Epithelial cell of umbilical artery (primary cell): Measurements from ENCODE around the gene PLCD4. TPM values are rescaled to one million over a fixed set of nuclear protein-coding genes. Genes with fewer than 3 reads are reported as not detected.

Experiments
- total RNA-seq: library from RNA; depleted of rRNA; stranded (reverse); fragments of >200 nt; gene quantifications from 2 replicates; pipeline ENCODE4 v1.2.3, GENCODE V29; 2014

The PLCD4 gene
- total RNA-seq = 0.97 and 2.1 TPM in 2 replicates

GRCh38 chr2:218607436-218608115, at the start of gene PLCD4:
Gene PLCD4 (plus strand): TSS chr2:218607899. CDS start chr2:218615740, 7,841 bp downstream.

DNA sequence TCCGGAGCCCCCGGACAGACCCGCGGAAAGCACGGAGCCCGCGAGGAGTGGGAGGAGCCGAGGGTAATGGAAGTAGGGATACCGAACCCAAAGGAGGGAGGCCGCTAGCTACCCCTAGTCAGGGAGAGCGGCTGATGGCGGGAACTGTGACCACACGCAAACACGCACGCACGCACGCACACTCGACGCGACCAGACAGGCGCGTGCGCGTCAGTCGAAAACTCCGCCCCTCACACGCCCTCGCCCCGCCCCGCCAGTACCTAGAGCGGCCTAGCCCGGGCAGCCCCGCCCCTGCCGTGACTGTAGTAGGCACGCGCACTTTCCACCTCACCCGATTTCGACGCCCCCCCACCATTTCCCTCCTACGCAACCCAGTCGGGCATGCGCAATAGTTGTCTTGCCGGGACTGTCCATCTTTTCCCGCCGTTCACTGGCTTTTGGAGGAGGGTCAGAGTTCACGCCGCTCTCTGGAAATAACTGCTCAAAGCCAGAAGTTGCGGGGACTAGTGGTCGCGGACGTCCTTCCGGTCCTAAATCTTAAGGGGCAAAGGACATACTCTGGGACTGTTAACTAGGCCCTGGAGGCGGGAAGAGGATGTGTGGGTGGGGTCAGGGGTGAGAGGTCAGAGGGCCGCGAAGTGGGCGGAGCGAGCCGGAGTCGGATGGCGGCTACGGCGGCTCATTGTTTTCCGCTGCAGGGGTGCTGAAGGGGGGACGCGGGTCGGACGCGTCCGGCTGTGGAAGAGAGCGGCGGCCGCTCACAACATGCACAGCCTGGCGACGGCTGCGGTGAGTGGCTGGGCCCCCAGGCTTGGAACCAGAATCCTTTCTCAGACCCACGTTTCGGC, 39.3 kb upstream of the PLCD4 start, which contains the start of the genes CNOT9 and USP37:
Gene CNOT9 (plus strand): TSS at position 650 of the 848 bp plus-strand sequence. CDS start 116 bp downstream, at position 766.
Gene USP37 (minus strand): TSS at position 162 of the 848 bp plus-strand sequence. CDS start 9,698 bp downstream, outside the sequence.

DNA sequence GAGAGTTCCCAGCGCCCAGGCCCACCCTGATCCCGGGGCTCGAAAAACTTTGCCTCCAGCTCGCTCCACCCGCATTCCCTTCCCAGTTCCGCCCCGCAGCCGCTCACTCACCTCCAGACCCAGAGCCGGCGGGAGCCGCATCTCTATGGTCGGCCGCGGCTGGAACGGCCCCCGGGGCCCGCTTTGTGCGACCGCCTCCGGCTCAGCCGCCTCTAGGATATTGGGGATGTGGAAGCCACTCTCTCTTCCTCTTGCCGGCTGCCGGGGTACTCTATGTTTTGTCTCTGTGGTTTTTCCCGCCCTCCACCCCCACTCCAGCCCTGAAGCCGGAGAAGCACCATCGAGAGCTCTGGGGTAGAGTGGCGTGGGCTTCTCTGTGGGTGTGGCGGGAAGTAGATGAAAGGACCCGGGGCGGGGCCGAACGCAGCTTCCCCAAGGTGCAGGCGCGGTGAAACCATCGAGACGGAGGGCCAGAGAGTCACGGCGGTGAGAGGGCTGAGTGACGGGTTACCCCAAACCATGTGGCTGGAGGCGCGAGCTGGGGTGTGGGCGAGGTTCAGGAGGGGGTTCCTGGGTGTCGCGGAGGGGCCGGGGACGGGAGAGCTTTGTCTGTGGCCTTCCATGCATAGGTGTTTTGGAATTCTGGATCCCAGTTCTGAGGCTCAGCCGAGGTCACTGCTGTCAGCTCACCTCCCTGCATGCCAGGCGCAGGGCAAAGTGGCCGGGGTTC, 51.7 kb downstream of the PLCD4 start, which contains the start of the genes BCS1L and ZNF142:
Gene BCS1L (plus strand): TSS at position 426 of the 730 bp plus-strand sequence. CDS start 1,305 bp downstream, outside the sequence.
Gene ZNF142 (minus strand): TSS at position 366 of the 730 bp plus-strand sequence. CDS start 3,194 bp downstream, outside the sequence.

DNA sequence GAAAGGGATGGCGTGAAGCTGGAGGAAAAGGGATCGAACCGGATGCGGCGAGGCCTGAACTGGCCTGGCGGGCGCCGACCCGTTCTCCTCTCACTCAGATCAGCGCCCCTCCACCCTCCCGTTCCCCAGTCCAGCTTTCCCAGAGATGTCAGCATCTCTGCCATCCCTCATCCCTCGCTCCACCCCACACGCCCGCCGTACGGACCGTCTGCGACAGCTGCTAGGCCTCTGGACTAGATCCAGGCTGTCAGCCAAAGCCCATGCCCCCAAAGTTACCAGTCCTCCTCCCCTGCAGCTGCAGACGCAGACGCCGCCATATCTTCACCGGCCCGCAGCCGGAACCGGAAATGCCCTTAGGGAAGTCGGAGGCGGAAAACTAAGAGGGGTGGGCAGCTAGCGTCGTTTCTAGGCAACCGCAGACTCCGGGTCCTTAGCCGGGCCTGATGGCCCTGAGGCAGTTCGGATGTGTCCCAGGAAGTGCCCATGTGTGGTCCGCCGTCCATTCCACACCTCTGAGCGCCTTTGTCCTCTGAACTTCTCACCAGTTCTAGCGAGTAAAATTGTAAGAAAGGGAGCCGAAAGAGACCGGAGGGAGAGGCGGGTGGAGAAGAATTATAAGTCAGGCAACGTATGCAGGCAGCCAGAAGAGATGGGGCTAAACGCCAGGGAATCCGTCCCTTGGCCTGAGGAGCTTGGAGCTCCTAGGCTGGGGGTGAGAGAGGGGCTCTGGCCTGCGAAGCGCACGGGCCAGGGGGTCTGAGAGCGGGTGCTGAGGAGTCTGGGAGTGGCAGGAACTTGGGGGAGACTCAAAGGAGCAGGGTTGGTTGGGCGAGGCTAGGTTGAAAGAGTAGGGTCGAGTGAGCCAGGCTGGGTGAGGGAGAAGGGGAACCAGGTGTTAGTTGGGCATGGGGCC, 64.2 kb downstream of the PLCD4 start, which contains the start of the genes RNF25 and STK36:
Gene RNF25 (minus strand): TSS at position 349 of the 913 bp plus-strand sequence. CDS start 32 bp downstream, at position 317.
Gene STK36 (plus strand): TSS at position 433 of the 913 bp plus-strand sequence. CDS start 744 bp downstream, outside the sequence.

Other genes with a start within 250 kb of the PLCD4 start
- gene SLC11A1, start 225.6 kb upstream of the PLCD4 start, total RNA-seq = 0.32 TPM in 1 of 2 replicates, not detected in the other
- 35.7 and 42.2 TPM in 2 replicates for gene CTDSP1, start 208.0 kb upstream of the PLCD4 start, total RNA-seq
- not detected in 2 replicates for gene VIL1, start 188.8 kb upstream of the PLCD4 start, total RNA-seq
- gene USP37, start 39.5 kb upstream of the PLCD4 start, total RNA-seq = 5.2 and 14.1 TPM in 2 replicates
- gene CNOT9, start 39.1 kb upstream of the PLCD4 start, total RNA-seq = 52.3 and 54.0 TPM in 2 replicates
- gene ZNF142, start 51.7 kb downstream of the PLCD4 start, total RNA-seq = 3.9 and 5.6 TPM in 2 replicates
- gene BCS1L, start 51.8 kb downstream of the PLCD4 start, total RNA-seq = 49.0 and 58.2 TPM in 2 replicates
- gene RNF25, start 64.1 kb downstream of the PLCD4 start, total RNA-seq = 32.2 and 37.4 TPM in 2 replicates
- gene STK36, start 64.2 kb downstream of the PLCD4 start, total RNA-seq = 7.1 and 12.6 TPM in 2 replicates
- gene TTLL4, start 102.9 kb downstream of the PLCD4 start, total RNA-seq = 5.2 and 9.0 TPM in 2 replicates
- 17.2 and 18.2 TPM in 2 replicates for gene CYP27A1, start 174.2 kb downstream of the PLCD4 start, total RNA-seq
- gene PRKAG3, start 223.9 kb downstream of the PLCD4 start, total RNA-seq = not detected in 2 replicates